ENCODE measurements around the gene GPRIN1. TPM values are rescaled to one million over a fixed set of nuclear protein-coding genes. Genes with fewer than 3 reads are reported as not detected.
A peak's percentile ranks its signal among the peaks of the same experiment; 100 is the strongest.
"Not testable (repeated sequence)": the region's sequence is repeated elsewhere in the genome, so short reads cannot be mapped to it uniquely, and the experiment has no call there.

The GPRIN1 gene
- total RNA-seq, 1 experiment from 2014 or later, result 14.2 TPM

- Histone ChIP-seq H3K4me3 (ENCODE audit: insufficient read depth, low read depth, low read length) (no peak overlapping the region), H3K36me3 (replicated peaks; ENCODE audit: control insufficient read depth, insufficient read depth, low read length) (no peaks in the 10 kb centered on the region), H3K27me3 (ENCODE audit: control insufficient read depth, insufficient read depth, low read length) (peaks cover 6% of the 10 kb centered on the region)
- no peak for DNase-seq
These were observed 3.9 kb downstream of the GPRIN1 start for GRCh38 chr5:176606032-176606431.

DNA sequence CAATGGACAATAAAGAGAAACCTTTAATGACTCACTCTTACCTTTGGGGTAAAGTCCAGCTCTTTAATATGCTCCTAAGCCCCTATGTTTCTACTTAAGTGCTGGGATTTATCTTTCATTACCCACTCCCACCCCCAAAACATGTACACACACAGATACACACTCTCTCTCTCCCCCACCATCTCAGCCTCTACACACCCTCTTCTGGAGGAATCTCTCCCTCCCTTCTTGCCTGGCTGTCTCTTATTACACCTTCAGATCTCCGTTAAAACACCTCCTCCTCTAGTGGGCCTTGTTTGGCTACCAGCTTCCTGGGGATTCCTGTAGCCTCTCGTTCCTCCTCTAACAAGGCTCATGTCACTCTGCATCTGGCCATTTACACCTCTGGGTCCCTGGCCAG is 6.9 kb downstream of the GPRIN1 start:
- Histone ChIP-seq H3K4me3 (ENCODE audit: insufficient read depth, low read depth, low read length) (no peak overlapping the region), H3K27me3 (ENCODE audit: control insufficient read depth, insufficient read depth, low read length) (no peaks in the 10 kb centered on the region), H3K36me3 (replicated peaks; ENCODE audit: control insufficient read depth, insufficient read depth, low read length) (no peaks in the 10 kb centered on the region; the same call in 1 of the 2 replicates)
- no peak for DNase-seq

DNA sequence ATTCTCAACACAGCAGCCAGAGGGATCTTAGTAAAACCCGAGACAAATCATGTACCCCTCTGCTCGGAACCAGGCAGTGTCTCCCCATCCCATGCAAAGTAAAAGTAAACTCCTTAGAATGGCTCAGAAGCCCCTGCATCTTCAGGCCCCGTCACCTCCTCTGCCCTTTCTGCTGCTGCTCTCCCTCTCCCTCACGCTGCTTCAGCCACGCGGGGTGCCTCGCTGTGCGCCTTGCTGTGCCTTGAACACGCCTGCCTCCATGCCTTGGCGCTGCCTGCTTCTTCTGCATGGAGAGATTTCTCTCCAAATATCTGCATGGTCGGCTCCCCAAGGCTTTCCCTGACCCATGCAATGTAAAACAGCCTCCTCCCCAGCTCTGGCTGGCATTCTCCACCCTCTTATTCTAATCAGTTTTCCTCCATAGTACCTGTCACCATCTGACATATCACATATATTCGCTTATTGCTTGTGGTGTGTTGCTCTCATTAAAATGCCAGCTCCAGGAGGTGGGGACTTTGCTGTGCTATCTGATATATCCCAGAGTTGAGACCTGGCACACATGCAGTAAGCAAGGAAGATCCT is 8.0 kb downstream of the GPRIN1 start:
- H3K27me3 ChIP-seq (ENCODE audit: control insufficient read depth, insufficient read depth, low read length), result no peaks in the 10 kb centered on the region
- no peak overlapping the region for H3K4me3 ChIP-seq (ENCODE audit: insufficient read depth, low read depth, low read length)
- no peak for DNase-seq
- H3K36me3 ChIP-seq (replicated peaks; ENCODE audit: control insufficient read depth, insufficient read depth, low read length), result no peaks in the 10 kb centered on the region; the same call in 1 of the 2 replicates

DNA sequence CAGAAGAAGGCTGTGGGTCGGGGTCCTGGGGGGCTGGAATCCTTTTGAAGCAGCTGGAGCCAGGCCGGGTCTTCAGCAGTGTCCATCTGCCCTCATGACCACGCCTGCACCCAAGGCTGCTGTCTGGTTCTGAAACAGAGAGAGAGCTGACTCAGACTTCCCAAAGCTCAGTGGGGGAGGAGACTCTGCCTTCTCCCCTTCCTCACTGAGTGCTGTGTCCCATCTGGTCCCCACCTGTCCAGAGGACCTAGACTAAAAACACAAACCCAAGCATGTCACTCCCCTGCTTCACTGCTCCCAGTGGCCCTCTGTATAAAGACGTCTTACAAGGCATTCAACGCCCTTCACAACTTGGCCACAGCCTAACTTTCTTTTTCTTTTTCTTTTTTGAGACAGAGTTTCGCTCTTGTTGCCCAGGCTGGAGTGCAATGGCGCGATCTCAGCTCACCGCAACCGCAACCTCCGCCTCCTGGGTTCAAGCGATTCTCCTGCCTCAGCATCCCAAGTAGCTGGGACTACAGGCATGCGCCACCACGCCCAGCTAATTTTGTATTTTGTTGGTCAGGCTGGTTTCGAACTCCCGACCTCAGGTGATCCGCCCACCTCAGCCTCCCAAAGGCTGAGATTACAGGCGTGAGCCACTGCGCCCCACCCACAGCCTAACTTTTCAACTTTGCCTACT is 10.1 kb downstream of the GPRIN1 start:
- H3K27me3 ChIP-seq (ENCODE audit: control insufficient read depth, insufficient read depth, low read length), result not testable (repeated sequence)

GRCh38 chr5:176597417-176598389 is 12.3 kb downstream of the GPRIN1 start:
- peak; percentile 74 for DNase-seq
- Histone ChIP-seq H3K4me3 (ENCODE audit: insufficient read depth, low read depth, low read length) (no peak overlapping the region), H3K27me3 (ENCODE audit: control insufficient read depth, insufficient read depth, low read length) (no peaks in the 10 kb centered on the region), H3K36me3 (replicated peaks; ENCODE audit: control insufficient read depth, insufficient read depth, low read length) (no peaks in the 10 kb centered on the region; the same call in 1 of the 2 replicates)

More for the DNA sequence above, 10.1 kb downstream of the GPRIN1 start:
- H3K36me3 ChIP-seq (replicated peaks; ENCODE audit: control insufficient read depth, insufficient read depth, low read length); DNase-seq; H3K4me3 ChIP-seq (ENCODE audit: insufficient read depth, low read depth, low read length): not testable (repeated sequence)

GRCh38 chr5:176596689-176597416 is 13.1 kb downstream of the GPRIN1 start:
- peak; percentile 91 for DNase-seq
- no peaks in the 10 kb centered on the region; the same call in 1 of the 2 replicates for H3K36me3 ChIP-seq (replicated peaks; ENCODE audit: control insufficient read depth, insufficient read depth, low read length)
- no peaks in the 10 kb centered on the region for H3K27me3 ChIP-seq (ENCODE audit: control insufficient read depth, insufficient read depth, low read length)
- no peak overlapping the region for H3K4me3 ChIP-seq (ENCODE audit: insufficient read depth, low read depth, low read length)

DNA sequence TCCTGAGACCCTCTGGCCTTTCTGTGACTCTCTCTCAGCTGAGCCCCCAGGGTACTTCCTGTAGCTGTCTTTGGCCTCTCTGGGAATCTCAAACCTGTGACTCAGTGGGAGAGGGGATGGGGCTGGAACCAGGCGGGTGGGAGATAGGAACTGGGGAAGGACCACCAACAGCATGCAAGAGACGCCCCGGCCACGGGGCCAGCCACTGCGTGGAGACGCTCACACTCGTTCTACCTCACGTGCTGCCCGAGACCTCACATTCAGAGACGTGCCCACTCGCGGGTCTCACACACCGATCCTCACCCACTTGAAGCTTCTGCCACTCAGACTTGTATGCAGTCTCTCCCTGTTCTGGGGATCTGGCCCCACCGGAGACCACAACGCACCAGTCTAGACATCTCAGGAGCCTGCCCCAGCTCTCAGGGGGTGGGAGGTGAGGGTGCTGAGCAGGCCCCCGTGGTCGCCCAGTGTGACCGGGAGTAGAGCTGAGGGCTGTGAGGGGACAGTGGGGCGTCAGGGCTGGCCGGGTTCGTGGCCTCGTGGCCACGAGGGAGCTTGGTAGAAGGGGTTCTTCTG is 13.8 kb downstream of the GPRIN1 start:
- H3K36me3 ChIP-seq (replicated peaks; ENCODE audit: control insufficient read depth, insufficient read depth, low read length), result no peaks in the 10 kb centered on the region; the same call in 1 of the 2 replicates
- DNase-seq, result no peak
- H3K27me3 ChIP-seq (ENCODE audit: control insufficient read depth, insufficient read depth, low read length), result no peaks in the 10 kb centered on the region
- H3K4me3 ChIP-seq (ENCODE audit: insufficient read depth, low read depth, low read length), result no peak overlapping the region

GRCh38 chr5:176595386-176595943 is 14.5 kb downstream of the GPRIN1 start:
- H3K36me3 ChIP-seq (replicated peaks; ENCODE audit: control insufficient read depth, insufficient read depth, low read length), result no peaks in the 10 kb centered on the region; the same call in 1 of the 2 replicates
- H3K27me3 ChIP-seq (ENCODE audit: control insufficient read depth, insufficient read depth, low read length), result no peaks in the 10 kb centered on the region
- H3K4me3 ChIP-seq (ENCODE audit: insufficient read depth, low read depth, low read length), result no peak overlapping the region
- no peak for DNase-seq

- no peaks in the 10 kb centered on the region for H3K27me3 ChIP-seq (ENCODE audit: control insufficient read depth, insufficient read depth, low read length)
- DNase-seq, result no peak
- no peak overlapping the region for H3K4me3 ChIP-seq (ENCODE audit: insufficient read depth, low read depth, low read length)
- H3K36me3 ChIP-seq (replicated peaks; ENCODE audit: control insufficient read depth, insufficient read depth, low read length), result no peaks in the 10 kb centered on the region
These were observed 15.4 kb downstream of the GPRIN1 start for GRCh38 chr5:176594554-176594953.

- DNase-seq, result peak; percentile 69
- H3K36me3 ChIP-seq (replicated peaks; ENCODE audit: control insufficient read depth, insufficient read depth, low read length), result no peaks in the 10 kb centered on the region
- H3K4me3 ChIP-seq (ENCODE audit: insufficient read depth, low read depth, low read length), result no peak overlapping the region
- H3K27me3 ChIP-seq (ENCODE audit: control insufficient read depth, insufficient read depth, low read length), result no peaks in the 10 kb centered on the region
These were observed 16.6 kb downstream of the GPRIN1 start for GRCh38 chr5:176593273-176593869.

- H3K27me3 ChIP-seq (ENCODE audit: control insufficient read depth, insufficient read depth, low read length), result no peaks in the 10 kb centered on the region
- H3K4me3 ChIP-seq (ENCODE audit: insufficient read depth, low read depth, low read length), result no peak overlapping the region
- no peaks in the 10 kb centered on the region for H3K36me3 ChIP-seq (replicated peaks; ENCODE audit: control insufficient read depth, insufficient read depth, low read length)
- no peak for DNase-seq
These were observed 17.4 kb downstream of the GPRIN1 start for GRCh38 chr5:176592573-176592972.

DNA sequence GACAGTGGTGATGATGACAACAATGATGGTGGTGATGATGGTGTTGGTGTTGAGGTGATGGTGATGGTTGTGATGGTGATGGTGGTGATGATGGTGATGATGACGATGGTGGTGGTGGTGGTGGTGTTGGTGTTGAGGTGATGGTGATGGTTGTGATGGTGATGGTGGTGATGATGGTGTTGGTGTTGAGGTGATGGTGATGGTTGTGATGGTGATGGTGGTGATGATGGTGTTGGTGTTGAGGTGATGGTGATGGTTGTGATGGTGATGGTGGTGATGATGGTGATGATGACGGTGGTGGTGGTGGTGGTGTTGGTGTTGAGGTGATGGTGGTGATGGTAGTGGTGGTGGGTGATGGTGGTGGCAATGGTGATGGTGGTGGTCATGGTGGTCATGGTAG is 18.3 kb downstream of the GPRIN1 start:
- not testable (repeated sequence) for H3K36me3 ChIP-seq (replicated peaks; ENCODE audit: control insufficient read depth, insufficient read depth, low read length); DNase-seq; H3K4me3 ChIP-seq (ENCODE audit: insufficient read depth, low read depth, low read length)

GRCh38 chr5:176590035-176590717 is 19.8 kb downstream of the GPRIN1 start:
- DNase-seq, result peak; percentile 55
- H3K27me3 ChIP-seq (ENCODE audit: control insufficient read depth, insufficient read depth, low read length), result no peaks in the 10 kb centered on the region
- no peak overlapping the region for H3K4me3 ChIP-seq (ENCODE audit: insufficient read depth, low read depth, low read length)
- H3K36me3 ChIP-seq (replicated peaks; ENCODE audit: control insufficient read depth, insufficient read depth, low read length), result no peaks in the 10 kb centered on the region

More for the DNA sequence above, 18.3 kb downstream of the GPRIN1 start:
- H3K27me3 ChIP-seq (ENCODE audit: control insufficient read depth, insufficient read depth, low read length), result not testable (repeated sequence)
